ENCODE data around the gene GTF2I.

GRCh38 chr7:74718336-74718735 lies 60.8 kb downstream of the GTF2I start:
- no peak for TF ChIP-seq POLR2A (IDR thresholded peaks at IDR 0.05)
- TF ChIP-seq CTCF (IDR thresholded peaks at IDR 0.05) = no peak
- no peak for TF ChIP-seq POLR2AphosphoS5 (IDR thresholded peaks at IDR 0.05; ENCODE audit: insufficient read depth in 1 of 2, low read depth in 1 of 2)

All from vagina (tissue), 2 donors.